CD4-positive, alpha-beta T cell treated with Interleukin-2 at 100 ng/mL for 4 hours (primary cell): ENCODE measurements around the gene PTEN.

Source experiments
- DNase-seq: peaks from one replicate; pipeline ENCODE4 v3.0.0-alpha.2; 2020; ENCODE audit warnings: low spot score

The PTEN gene

GRCh38 chr10:87920538-87920937 lies 57.1 kb downstream of the PTEN start:
- DNase-seq: no peak

- DNase-seq: no peak
Measured at GRCh38 chr10:87921931-87922688, 58.7 kb downstream of the PTEN start.

GRCh38 chr10:87923233-87923632 lies 59.8 kb downstream of the PTEN start:
- DNase-seq: no peak

GRCh38 chr10:87925570-87925969 lies 62.1 kb downstream of the PTEN start:
- no peak for DNase-seq

GRCh38 chr10:87927091-87927490 lies 63.7 kb downstream of the PTEN start:
- no peak for DNase-seq

GRCh38 chr10:87928996-87929395 lies 65.6 kb downstream of the PTEN start:
- DNase-seq: no peak

DNA sequence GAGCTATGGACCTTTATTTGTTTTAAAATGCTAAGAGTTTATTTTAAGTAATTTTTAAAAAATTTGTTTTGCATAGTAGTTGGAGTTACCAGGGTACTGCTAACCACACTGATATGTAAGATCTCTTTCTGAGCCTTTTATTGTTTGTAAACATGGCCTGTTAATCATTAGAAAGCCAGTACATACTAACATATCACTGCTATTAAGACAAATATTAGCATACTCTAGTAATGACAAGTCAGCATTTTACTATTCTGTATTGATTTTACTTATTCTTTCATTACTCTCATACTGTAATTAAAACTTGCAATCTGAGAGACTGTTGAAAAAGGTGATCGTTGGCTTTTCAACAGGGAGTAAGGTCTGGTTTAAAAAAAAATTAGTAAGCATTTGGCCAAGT lies 66.7 kb downstream of the PTEN start:
- DNase-seq: no peak

- DNase-seq: no peak
Measured at GRCh38 chr10:87930934-87931835, 67.8 kb downstream of the PTEN start.

GRCh38 chr10:87931836-87932230 lies 68.4 kb downstream of the PTEN start:
- no peak for DNase-seq

DNA sequence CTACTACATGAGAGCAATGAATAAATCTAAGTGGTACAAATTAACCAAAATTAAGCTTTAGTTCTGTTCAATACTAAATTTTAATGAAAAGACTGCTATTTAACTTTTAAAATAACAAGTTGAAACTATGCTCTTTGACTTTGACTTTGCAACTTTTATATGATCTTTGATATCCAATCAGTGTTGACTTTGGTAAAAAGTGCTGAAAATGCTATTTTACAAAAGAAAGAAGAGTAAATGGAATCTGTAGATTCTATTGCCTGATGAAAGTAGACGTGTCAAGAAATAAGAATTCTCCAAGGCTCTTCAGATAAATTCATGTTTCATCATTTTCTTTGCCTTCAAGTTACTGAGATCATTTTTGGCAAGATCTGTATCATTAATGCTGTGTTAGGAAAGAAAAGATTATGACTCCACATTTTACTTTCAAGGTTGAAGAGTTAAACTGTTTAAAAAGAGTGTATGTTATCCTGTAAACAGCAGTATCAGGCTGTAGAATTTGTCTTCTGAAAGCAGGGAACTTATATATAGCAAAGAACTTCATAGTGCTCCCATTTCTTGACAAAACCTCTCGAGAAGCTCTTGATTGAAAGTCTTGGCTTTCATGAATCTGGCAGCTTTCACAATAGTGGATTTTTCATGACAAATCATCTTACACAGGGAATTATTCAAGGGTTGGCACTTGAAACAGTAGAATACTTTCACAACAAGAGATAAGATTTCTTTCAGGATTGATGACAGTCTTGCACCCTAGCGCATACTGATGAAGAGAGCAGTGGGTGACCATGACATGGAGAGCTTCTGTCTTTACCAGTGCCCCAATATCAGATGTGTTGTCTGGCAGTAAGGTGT lies 72.1 kb downstream of the PTEN start:
- DNase-seq: no peak

GRCh38 chr10:87940210-87940609 lies 76.8 kb downstream of the PTEN start:
- no peak for DNase-seq

DNA sequence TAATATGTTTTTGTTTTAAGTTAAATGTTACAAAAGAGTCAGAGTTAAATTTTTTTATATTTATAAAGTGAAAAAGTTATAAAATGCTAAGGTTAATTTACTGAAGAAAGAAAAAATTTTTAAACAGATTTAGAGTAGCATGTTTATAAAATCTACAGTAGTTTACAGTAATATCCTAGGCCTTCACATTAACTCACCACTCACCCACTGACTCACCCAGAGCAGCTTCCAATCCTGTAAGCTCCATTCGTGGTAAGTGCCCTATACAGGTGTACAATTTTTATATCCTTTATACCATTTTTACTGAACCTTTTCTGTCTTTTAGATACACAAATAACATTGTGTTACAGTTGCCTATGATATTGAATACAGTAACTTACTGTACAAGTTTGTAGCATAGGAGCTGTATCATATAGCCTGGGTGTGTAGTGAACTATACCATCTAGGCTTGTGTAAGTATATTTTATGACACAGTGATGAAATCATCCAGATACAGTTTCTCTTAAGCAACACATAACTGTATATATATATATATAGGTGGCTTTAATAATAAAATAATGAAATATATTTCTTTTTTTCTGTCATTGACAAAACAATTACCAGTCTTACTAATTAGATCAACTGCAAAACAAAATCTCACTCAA lies 79.6 kb downstream of the PTEN start:
- no peak for DNase-seq

GRCh38 chr10:87945984-87946383 lies 82.6 kb downstream of the PTEN start:
- no peak for DNase-seq

GRCh38 chr10:87952612-87953011 lies 89.2 kb downstream of the PTEN start:
- DNase-seq: no peak

- no peak for DNase-seq
Measured at GRCh38 chr10:87956055-87956454, 92.6 kb downstream of the PTEN start.

- DNase-seq: no peak
Measured at GRCh38 chr10:87957702-87958101, 94.3 kb downstream of the PTEN start.

- no peak for DNase-seq
Measured at GRCh38 chr10:87960230-87960629, 96.8 kb downstream of the PTEN start.

DNA sequence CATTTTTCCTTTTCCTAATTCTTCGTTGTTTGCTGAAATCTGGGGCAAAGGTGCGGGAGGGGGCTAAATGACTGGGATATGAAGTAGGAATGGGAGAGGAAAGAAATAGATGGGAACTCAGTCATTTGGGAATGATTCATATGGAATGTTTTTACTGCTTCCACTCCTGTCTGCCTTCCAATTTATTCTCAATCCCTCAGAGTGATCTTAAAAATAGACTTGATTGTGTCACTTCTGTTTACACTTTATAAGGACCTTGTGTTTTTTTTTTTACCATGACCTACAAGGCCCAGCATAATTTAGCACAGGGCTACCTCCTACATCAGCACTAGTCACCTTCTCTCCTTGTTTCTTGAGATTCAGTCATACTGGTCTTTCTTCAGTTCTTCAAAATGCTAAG lies 97.9 kb downstream of the PTEN start:
- DNase-seq: no peak

DNA sequence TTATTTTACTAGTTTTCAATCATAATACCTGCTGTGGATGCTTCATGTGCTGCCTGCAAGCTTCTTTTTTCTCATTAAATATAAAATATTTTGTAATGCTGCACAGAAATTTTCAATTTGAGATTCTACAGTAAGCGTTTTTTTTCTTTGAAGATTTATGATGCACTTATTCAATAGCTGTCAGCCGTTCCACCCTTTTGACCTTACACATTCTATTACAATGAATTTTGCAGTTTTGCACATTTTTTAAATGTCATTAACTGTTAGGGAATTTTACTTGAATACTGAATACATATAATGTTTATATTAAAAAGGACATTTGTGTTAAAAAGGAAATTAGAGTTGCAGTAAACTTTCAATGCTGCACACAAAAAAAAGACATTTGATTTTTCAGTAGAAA lies 103.0 kb downstream of the PTEN start:
- DNase-seq: no peak

DNA sequence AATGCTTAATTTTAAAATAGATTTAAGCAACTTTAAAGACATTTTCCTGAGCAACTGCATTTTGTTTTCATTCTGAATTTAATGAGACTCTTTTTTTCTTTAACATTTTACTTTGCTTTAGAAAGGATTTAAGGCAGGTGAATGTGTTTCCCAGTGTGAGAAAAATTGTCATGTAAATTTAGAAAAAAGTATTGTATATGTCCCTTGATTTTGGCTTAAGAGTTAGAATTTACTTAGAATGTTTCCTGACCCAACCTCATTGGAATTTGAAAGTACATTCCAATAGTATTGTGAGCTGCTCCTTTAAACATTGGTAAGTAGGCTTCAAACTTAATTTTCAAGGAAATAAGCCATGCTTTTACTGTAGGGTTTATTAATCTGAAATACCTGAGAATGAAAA lies 110.2 kb downstream of the PTEN start:
- DNase-seq: no peak

- DNase-seq: no peak
Measured at GRCh38 chr10:87974130-87974529, 110.7 kb downstream of the PTEN start.

DNA sequence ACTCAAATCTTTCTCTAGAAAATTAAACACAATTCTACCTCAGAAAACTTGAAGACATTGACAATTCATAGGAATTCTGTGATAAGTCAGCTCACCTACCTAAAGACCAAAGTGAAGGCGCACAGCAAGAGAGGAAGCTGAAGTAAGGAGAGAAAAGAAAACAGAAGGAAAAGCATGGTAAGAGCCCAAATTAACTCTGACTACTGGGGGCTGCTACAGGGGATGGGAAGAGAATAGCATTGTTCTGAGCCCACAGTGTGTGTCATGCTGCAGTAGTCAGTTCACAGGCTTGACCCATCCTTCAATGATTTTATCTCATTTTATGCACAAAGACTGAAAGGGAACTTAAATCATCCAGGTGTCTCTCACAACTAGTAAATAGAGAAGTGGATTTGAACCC lies 111.3 kb downstream of the PTEN start:
- no peak for DNase-seq
